Ramos (cell line): ENCODE measurements around the gene SPATS2L.

Experiments
- in situ Hi-C: fragments of 300-500 bp; cut with MboI; formaldehyde crosslinking; loops from one replicate; pipeline ENCODE4 v1.14.3; 2022; ENCODE audit warnings: low sequenced_read_pairs; ENCODE audit not compliant: unreplicated experiment

Gene SPATS2L

DNA sequence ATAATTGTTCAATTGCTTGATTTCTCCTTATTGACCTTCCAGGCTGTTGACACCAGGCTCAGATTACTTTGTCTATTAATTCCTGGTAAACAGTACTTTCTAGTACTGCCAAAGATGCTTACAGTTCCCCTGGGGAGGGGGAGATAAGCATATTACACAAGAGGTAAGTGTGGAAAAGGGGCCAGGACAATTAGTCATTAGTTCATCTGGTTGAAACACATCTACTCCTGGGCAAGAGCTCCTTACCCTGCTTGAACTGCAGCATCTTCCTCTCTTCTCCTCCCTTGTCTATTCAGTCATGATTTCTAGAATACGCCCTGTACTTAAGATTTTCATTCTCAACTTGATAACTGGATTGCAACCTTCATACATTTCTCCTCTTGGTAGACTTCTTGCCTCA is 10.4 kb upstream of the SPATS2L start:
- in situ Hi-C loops = no loop called here

DNA sequence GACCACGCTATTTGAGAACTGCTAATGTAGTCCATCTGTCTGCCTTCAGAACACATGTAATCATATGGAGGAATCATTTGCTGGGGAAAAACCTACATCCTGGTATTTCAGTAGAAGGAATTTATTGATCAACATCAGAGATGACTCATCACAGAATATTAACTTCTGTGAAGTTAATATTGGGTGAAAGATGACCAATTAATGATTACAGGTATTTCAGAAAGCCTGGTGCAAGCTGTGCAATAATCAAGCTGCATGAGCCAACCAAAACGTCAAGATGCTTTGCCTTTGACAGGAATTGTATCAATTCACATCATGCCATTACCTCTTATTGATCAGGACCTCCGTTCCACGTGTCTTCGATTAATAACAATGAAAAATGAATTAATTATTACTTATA is 9.4 kb upstream of the SPATS2L start:
- in situ Hi-C loops = no loop called here

DNA sequence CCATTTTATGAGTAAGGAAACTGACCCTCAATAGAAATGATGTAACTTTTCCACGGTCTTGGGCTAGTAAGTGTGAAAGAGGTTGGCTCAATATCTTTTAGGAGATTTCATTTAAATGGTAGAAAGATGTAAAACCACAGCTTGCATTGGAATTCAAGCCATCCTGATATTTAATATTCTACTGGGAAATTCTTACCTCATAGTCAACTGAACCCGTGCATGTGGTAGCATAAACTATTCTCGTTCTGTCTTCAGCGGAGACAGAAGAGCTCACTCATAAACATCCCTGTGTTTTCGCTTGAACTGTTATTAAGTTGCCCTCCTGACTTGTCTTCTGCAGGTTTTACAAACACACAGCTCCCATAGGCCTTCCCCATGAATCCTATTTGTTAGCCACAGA is 8.5 kb upstream of the SPATS2L start:
- in situ Hi-C loops = no loop called here

DNA sequence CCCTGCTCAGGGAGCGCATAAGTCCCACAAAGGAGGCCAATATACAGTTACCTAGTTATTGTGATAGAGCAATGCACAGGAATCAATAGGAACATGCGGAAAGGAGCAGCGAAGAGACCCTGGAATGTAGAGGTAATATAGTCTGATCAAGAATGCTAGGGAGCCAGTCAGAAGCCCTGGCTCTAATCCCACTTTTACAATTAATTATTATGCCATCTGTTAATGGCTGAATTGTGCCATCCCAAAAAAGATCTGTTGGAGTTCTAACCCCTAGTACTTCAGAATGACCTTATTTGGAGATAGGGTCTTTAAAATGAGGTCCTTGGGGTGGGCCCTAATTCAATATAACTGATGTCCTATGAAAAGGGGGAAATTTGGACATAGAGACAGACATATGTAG is 7.7 kb upstream of the SPATS2L start:
- in situ Hi-C loops = no loop called here

DNA sequence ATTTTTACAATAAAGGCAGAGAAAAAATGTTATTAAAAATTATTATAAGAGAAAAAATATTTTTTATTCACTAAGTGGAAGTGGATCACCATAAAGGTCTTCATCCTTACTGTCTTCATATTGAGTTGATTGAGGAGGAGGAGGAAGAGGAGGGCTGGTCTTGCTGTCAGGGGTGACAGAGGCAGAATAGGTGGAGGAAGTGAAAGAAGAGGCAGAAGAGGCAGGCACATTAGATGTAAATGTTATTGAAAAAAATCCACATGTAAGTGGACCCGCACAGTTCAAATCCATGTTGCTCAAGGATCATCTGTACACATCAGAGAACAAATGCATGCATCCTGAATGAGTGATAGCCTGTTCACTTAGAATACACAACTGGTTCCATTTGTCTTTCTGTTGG is 6.4 kb upstream of the SPATS2L start:
- in situ Hi-C loops = no loop called here

DNA sequence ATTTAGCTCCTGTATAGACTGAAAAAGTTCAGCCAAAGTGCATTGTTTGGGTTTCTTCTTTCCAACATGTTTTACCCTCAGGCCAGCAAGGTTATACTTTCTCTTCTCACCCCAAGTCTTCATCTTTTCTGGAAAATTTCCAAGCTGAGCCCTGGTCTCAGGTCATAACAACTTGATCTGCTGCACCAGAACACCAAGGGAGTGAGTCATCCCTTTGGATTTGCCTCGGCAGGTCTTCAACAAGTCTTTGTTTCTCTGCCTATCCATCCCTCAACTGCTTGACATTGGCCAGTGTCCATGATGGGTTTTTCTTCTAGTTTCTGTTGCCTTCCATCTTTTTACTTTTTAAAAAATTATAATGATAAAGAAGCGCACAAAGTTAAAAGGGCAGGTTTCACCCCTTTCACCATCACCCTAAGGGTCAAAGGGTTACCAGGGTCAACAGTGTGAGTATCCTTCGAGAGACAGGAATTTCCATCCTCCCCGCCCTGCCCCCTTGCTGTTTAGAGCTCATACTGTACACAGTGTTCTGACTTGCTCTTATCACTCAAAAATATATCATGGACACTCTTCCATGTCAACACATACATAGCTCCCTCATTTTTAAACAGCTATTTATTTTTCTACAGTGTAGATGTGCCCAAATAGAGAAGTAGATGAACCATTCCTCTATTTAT is 5.7 kb upstream of the SPATS2L start:
- in situ Hi-C loops = no loop called here

DNA sequence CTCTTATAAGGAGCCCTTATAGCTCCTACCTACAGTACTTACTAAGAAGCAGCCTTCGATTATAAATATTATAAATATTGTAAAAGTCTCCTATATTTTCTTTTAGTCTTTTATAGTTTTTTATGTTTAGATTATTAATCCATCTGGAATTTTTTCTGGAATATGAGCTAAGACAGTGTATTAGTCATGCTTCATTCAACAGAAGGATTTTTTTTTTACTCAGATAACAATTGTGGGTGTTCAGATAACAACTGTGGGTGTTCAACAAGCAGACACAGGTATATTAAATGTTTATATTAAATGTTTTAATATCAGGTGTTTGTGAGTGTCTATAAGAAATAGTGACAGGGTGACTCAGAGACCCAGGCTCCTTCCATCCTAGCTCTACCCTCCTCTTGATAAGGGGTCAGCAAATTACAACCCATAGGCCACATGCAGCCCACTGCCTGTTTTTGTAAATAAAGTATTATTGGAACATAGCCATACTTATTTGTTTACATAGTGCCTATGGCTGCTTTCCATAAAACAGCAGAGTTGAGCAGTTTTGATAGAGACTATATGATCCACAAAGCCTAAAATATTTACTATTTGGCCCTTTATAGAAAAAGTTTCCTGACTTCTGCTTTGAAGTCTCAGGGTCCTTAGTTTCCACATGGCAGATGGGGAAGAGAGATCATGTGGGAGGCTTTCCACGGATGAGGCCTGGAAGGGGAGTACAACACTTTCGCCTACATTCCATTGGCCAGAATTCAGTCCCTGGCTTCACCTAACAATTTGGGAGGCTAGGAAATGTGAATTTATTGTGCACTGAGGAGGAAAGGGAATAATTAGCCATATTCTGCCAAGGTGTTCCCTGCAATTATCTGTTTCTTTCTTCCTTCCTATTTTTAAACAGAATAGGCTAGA is 4.3 kb upstream of the SPATS2L start:
- in situ Hi-C loops = no loop called here

DNA sequence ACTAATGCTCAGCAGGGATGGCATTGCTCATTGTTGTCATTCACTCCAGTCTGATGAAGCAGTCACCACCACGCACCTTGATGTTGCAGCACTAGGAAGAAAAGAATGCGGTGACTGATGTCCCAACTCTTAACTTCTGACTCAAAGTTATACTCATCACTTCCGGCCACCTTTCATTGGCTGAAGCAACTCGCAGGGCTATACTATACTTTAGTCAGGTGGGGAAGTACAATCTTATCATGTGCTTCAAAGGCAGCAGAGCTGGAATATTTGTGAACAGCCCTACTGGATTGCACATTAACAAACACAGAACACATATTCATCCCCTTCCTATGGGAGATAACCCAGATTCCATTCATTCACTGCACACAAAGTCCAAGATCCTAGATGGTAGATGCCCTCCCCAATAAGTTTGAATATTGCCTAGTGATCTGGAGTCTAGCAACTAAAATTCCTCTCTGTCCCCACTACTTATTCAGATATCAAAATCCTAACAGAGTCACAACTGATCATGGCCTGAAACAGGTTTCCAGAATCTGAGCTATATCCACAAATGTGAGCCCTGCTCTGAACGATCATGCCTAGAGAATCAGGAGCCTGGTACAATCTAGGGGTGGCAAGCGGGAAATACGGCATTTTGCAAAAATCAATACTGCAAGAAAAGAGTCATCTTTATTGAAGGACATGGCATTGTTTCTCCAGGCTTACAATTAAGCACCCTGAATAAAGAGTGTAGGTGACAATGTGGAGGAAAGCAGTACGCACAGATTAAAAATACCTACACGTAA is 3.4 kb upstream of the SPATS2L start:
- in situ Hi-C loops = no loop called here

DNA sequence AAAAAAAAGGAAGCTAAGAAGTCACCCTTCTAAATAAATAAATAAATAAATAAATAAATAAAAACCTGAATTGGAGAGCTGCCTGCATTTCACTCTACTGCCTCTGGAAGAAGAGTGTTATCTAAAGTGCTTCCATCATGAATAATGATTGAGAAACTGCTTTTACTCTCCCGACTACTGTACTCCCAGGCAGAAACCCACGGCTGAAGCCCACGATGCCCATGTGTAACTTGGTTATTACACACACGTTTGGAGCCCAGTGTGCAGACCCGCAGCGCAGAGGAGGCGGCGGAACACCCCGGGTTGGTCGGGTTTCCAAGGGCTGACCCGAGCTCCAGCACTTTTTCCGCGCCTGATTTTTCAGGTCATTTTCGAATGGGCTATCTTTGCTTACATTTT is 697 bp upstream of the SPATS2L start:
- in situ Hi-C loops = no loop called here

DNA sequence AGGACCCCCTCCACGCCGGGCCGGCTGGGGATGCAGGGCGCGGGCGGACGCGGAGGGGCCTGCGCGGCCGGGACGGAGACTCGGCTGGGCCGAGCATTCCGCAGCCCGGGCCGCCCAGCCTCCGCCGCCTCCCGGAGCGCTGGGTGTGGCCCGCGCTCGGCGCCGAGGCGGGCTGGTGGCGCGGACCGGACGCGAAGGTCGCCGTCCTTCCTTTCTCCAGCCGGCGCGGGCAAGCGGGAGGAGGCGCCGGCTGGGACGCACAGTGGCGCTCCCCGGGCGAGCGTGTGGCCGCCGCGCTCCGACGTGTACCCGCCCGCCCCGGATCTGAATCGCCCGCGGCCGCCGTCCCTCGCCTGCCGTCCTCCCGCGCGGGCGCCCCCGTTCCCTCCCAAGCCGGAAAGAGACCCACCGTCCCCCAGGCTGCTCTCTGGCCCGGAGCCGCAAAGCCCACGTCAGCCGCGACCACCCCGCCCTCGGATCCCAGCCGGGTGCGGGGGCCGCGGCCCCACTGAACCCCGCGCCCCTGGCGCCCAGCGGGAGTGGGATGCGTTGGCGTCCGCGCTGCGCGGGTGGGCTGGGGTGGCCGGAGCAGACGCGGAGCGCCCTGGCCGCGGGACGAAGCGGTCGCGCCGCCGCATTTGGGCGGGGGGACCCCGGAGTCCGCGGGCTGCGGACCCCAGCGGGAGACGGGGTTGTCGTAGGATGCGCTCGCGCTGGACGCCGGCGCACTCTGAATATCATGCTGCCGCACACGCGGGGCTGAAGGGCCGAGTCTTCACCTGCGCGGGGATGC is 634 bp downstream of the SPATS2L start:
- in situ Hi-C loops = no loop called here

DNA sequence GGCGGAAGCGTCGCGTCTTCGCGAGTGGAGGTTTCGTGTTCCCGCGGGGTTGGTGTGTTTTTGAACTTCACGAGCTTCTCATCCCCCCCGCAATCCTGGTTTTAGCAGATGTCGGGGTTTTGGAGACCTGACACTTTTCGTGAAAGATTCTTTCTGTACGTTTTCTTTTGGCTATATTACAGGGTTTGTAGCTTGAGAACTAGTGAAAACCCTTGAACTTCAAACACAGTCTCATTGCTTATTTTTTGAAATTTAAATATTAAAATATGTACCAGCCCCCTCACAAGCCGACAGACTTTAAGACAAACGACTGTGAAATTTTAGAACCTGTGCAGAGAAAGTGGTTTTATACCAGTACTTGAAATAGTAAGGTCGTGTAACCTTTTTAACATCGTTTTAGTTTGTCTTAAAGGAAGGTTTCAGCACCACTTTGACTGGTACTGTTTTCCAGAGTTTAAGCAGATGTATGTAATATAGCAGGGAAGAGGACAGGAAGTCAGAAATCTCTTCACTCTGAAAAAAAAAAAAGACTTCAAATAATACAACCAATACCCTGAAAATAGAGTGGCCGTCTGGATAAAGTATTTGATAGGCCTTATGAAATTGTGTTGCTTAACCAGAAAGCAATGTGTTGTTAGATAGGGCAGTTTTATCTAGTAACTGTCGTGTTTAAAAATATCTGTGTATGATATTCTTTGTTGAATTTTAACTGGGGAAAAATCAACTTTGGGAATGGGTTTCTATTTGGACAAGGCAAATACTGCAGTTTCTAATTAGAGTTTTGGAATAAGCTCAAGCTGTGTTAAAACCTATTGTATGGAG is 1.4 kb downstream of the SPATS2L start:
- in situ Hi-C loops = no loop called here

DNA sequence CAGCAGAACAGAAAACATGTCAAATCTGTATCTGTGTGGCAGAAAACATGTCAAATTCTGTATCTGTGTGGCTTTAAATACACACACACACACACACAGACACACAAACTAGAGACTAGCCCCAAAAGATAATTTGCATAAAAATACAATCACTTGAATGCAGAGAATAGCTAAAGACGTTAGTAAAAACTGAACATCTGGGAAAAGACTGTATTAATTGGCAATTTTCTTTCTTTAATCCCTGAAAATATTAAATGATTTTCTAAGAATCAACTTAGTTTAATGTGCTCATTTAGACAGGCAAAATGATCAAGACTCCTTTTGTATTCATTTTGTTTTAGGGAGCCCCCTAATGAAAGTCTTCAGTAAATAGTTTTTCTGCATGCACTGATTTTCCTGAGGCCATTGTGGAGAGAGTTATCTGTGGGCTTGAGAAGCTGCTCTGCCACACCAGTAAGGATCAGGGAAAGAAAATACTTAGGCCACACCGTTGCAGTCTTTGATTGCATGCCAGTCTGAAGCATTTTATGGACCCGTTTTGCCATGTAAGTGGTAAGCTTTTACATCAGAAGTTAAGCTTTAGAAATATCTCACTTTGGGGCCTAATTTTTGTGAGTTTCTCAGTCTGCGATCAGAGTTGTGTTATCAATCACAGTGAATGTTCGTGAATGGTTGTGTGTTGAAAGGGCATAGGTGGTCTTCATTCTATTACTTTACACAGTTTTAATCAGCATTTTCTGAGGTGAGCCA is 2.2 kb downstream of the SPATS2L start:
- in situ Hi-C loops = no loop called here

DNA sequence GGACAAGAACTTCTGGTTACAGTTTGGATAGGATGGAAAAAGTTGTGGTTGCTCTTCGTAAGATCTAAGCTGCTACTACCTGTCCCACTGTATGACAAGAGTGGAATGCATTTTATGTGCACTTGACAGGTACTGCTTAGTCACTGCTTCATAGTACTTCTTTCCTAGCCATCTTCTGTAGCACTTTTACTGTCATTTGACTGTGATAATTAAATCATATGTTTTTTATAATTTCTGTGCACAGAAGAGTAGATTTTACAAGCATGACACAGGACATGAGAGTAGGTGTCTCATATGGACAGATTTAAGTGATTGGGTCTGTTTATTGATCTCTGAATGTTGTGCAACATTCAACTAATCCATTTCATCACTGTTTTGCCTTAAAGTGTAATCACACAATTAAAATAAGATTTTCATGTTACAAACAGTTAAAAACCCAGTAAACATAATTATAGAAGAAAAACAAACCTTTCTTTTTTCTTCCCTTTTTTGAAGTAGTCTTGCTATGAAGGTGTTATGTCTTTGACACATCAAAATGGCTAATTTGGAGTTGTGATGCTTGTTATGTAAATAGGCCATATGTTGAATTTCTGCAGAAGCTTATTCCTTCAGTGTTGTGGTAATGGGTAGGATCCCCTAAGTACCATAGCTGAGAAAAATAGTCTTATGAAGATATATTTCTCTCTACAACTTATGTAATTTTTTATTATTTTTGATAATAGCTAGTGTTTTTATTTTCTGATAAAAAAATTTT is 3.0 kb downstream of the SPATS2L start:
- in situ Hi-C loops = no loop called here

DNA sequence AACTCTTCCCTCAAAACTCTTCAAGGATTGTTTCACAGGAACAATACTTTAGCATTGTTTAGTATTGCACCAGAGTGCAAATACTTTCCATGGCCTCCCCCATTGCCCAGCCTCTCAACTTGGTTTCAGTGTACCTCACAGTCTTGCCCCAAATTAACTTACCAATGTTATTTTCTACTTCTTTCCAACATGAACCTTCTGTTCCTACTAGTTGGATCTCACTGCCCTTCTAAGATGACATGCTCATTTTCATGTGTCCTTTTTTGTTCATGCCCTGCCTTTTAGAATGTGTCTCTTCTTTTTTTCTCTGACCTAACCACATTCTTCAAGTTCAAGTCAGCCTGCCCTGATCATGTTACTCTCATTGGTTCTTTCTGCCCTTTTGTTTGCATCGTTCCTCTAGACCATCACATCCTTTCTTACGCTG is 4.1 kb downstream of the SPATS2L start:
- in situ Hi-C loops = no loop called here

DNA sequence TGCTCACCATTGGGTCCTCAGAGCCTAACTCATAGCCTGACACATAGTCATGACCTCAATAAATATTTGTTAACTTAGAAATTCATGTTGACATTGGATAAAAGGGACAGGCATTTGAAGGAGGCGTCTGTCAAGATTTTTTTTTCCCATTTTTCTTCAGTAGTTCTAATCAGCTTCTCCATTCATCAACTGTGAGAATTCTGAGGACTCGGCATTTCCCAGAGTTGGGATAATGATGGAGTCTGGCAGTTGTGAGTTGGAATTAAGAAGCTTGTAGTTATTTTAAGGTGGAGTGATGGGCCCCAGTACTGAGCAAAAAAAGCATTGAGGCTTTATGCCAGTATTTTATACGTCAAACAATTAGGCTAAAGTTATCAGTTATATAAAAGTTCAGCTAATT is 4.6 kb downstream of the SPATS2L start:
- in situ Hi-C loops = no loop called here

DNA sequence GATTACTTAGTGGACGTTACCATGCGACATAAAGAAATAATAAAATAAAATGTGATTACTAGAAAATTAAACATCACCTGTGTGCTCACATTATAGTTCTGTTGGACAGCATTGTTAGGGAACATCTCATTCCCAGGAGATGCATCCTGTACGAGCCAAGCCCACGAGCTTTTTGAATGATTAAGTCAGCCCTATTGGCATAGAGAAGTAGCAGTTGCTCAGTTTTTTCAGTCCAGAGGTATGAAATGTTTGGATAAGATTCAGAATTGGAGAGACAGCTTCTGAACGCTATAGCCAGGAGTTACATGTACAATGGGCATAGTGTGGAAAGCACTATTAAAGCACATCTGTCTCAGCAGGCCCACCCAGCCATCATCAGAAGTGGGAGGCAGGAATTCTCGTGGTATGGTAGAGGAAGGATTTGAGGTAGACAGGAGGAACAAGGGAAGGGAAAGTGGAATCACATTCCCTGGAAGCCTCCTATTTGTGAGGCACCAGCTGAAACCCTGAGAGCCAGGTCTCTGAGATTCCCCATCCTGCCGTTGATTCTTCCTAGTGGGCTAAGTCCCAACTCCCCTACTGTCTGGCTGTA is 8.6 kb downstream of the SPATS2L start:
- in situ Hi-C loops = no loop called here

DNA sequence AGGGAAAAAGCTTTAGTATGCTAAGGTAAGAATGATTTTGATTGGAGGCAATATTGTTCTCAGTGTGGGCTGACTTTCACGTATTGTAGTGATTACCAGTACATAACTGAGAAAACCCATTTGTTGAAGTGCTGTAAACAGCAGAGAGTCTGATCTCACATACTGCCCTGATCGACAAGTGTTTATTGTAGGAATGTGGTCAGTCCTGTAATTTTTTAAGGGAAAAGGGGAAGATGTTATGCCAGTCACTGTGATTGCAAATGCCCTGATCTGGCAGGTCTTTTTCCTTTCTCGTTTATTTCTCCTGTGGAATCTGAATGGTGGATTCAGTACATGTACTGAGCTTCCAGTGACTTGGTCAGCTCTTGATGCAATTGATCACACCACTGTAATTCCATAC is 11.5 kb downstream of the SPATS2L start:
- in situ Hi-C loops = no loop called here
